IMR-90 (cell line): ENCODE results near the gene PCGF3. TPM values are rescaled to one million over a fixed set of nuclear protein-coding genes. Genes with fewer than 3 reads are reported as not detected.

Experiments used
- ATAC-seq: fragments of 200-7000 bp; cut with Tn5 transposase; 2 replicates; pipeline ENCODE4 v1.9.1; 2020; ENCODE audit warnings: low read depth, mild to moderate bottlenecking, moderate library complexity
- BruUV-seq: library from RNA; stranded (reverse); fragments of 400-500 nt; replicated peaks from 2 replicates; lab custom pipeline; 2021; lab: Mats Ljungman, UMichigan
- CTCF ChIA-PET: fragments of 300-600 bp; formaldehyde crosslinking; extraction: SDS; loops from one replicate; lab custom pipeline; 2021; ENCODE audit warnings: antibody characterized with exemption; lab: Yijun Ruan, JAX
- POLR2A ChIA-PET: fragments of 300-600 bp; sonication (Branson Sonifier 250); formaldehyde crosslinking; loops from one replicate; lab custom pipeline; 2022; ENCODE audit warnings: antibody characterized with exemption; ENCODE audit not compliant: unreplicated experiment; lab: Charles Lee
- DNase-seq: peaks from one replicate; pipeline ENCODE4 v3.0.0; 2013
- H2AFZ ChIP-seq: replicated peaks from 2 replicates; pipeline ENCODE3; 2013; ENCODE audit warnings: low read length, mild to moderate bottlenecking; ENCODE audit not compliant: poor library complexity
- H2AK5ac ChIP-seq: 2 replicates; pipeline ENCODE4 v1.6.1; 2013; ENCODE audit warnings: low read depth, low read length, inconsistent platforms
- H2AK9ac ChIP-seq: replicated peaks from 2 replicates; pipeline ENCODE3; 2013; ENCODE audit warnings: mild to moderate bottlenecking, low read depth, low read length, moderate library complexity; ENCODE audit not compliant: poor library complexity
- H2BK120ac ChIP-seq: 2 replicates; pipeline ENCODE4 v1.6.1; 2013; ENCODE audit warnings: low read depth, low read length, inconsistent platforms
- H2BK15ac ChIP-seq: 3 replicates; pipeline ENCODE4 v1.6.1; 2013; ENCODE audit warnings: low read depth, low read length, inconsistent platforms
- H2BK20ac ChIP-seq: 2 replicates; pipeline ENCODE4 v1.6.1; 2013; ENCODE audit warnings: low read depth, mild to moderate bottlenecking, inconsistent platforms, low read length, moderate library complexity
- H2BK5ac ChIP-seq: 2 replicates; pipeline ENCODE4 v1.6.1; 2013; ENCODE audit warnings: mild to moderate bottlenecking, low read depth, low read length, inconsistent platforms; ENCODE audit not compliant: poor library complexity, severe bottlenecking
- H3K14ac ChIP-seq: replicated peaks from 2 replicates; pipeline ENCODE4 v1.6.1; 2013; ENCODE audit warnings: low read depth, low read length, inconsistent platforms
- H3K18ac ChIP-seq: 2 replicates; pipeline ENCODE4 v1.6.1; 2013; ENCODE audit warnings: low read depth, low read length, control low read depth
- H3K23ac ChIP-seq: 2 replicates; pipeline ENCODE4 v1.6.1; 2013; ENCODE audit warnings: low read depth, low read length, inconsistent platforms
- H3K27ac ChIP-seq: 2 replicates; pipeline ENCODE4 v1.5.1; 2013; ENCODE audit warnings: mild to moderate bottlenecking, control low read depth, low read length; ENCODE audit not compliant: insufficient read depth
- H3K27me3 ChIP-seq: 2 replicates; pipeline ENCODE4 v1.6.1; 2013; ENCODE audit warnings: low read length; ENCODE audit not compliant: control insufficient read depth, insufficient read depth
- H3K36me3 ChIP-seq: 2 replicates; pipeline ENCODE4 v1.6.1; 2013; ENCODE audit warnings: low read length, mixed read lengths; ENCODE audit not compliant: control insufficient read depth, insufficient read depth
- H3K4ac ChIP-seq: 2 replicates; pipeline ENCODE4 v1.6.1; 2013; ENCODE audit warnings: low read depth, low read length, inconsistent platforms
- H3K4me1 ChIP-seq: 2 replicates; pipeline ENCODE4 v1.6.1; 2013; ENCODE audit warnings: low read length, mixed read lengths; ENCODE audit not compliant: control insufficient read depth, insufficient read depth
- H3K4me2 ChIP-seq: 2 replicates; pipeline ENCODE4 v1.6.1; 2013; ENCODE audit warnings: low read depth, mild to moderate bottlenecking, control low read depth, low read length, moderate library complexity
- H3K4me3 ChIP-seq: 2 replicates; pipeline ENCODE4 v1.5.1; 2013; ENCODE audit warnings: low read depth, mild to moderate bottlenecking, control low read depth, low read length, moderate library complexity; ENCODE audit not compliant: insufficient read depth
- H3K56ac ChIP-seq: 2 replicates; pipeline ENCODE4 v1.6.1; 2013; ENCODE audit warnings: low read length, inconsistent platforms; ENCODE audit not compliant: insufficient read depth; ENCODE audit errors: extremely low read depth
- H3K79me1 ChIP-seq, 2 experiments: 2 replicates each; pipeline ENCODE4 v1.6.1; 2013; ENCODE audit warnings: low read length in 2 of 2, inconsistent platforms in 1 of 2, low read depth in 1 of 2
- H3K9ac ChIP-seq: 2 replicates; pipeline ENCODE4 v1.6.1; 2013; ENCODE audit warnings: low read depth, low read length, control low read depth
- H3K9me1 ChIP-seq: 2 replicates; pipeline ENCODE4 v1.6.1; 2013; ENCODE audit warnings: low read length, inconsistent platforms; ENCODE audit not compliant: insufficient read depth
- H3K9me3 ChIP-seq: 2 replicates; pipeline ENCODE4 v1.6.1; 2013; ENCODE audit warnings: low read length; ENCODE audit not compliant: control insufficient read depth, insufficient read depth
- H4K20me1 ChIP-seq: 2 replicates; pipeline ENCODE4 v1.6.1; 2013; ENCODE audit warnings: low read length, inconsistent platforms; ENCODE audit not compliant: insufficient read depth
- H4K5ac ChIP-seq: 2 replicates; pipeline ENCODE4 v1.6.1; 2013; ENCODE audit warnings: mild to moderate bottlenecking, low read depth, low read length, control low read depth
- H4K8ac ChIP-seq, 2 experiments: 2 replicates each; pipeline ENCODE4 v1.6.1; 2013; ENCODE audit warnings: low read depth in 2 of 2, low read length in 2 of 2, control low read depth in 1 of 2, inconsistent platforms in 1 of 2
- H4K91ac ChIP-seq: 2 replicates; pipeline ENCODE4 v1.6.1; 2013; ENCODE audit warnings: low read depth, low read length, inconsistent platforms; ENCODE audit not compliant: insufficient read depth
- ELK1 ChIP-seq: fragments of 150-350 bp; IDR thresholded peaks from 2 replicates; pipeline ENCODE4 v1.6.1; 2016; ENCODE audit warnings: low read depth, mild to moderate bottlenecking, low read length, moderate library complexity, borderline replicate concordance
- WGBS, 2 experiments: methylation state at CpG; one replicate each; pipeline versions ENCODE4 v1.1.5 to v1.1.7; 2013; ENCODE audit warnings: missing lambda C conversion rate in 2 of 2; ENCODE audit not compliant: insufficient read length in 1 of 2; ENCODE audit errors: extremely low coverage in 2 of 2; 5-methylcytosine and 5-hydroxymethylcytosine counted together
- dilution Hi-C: fragments of 300-500 bp; cut with HindIII; formaldehyde crosslinking; loops from one replicate; pipeline ENCODE4 v1.14.3; 2018; ENCODE audit warnings: low sequenced_read_pairs; ENCODE audit not compliant: unreplicated experiment
- in situ Hi-C: fragments of 300-500 bp; cut with MboI; formaldehyde crosslinking; loops from 3 replicates; pipeline ENCODE4 v1.14.3; 2019; ENCODE audit warnings: low sequenced_read_pairs, inconsistent platforms, mixed read lengths
- intact Hi-C: fragments of 100-400 bp; cut with micrococcal nuclease; formaldehyde crosslinking; loops from 2 replicates; pipeline ENCODE4 v1.10.0; 2022
- polyA plus RNA-seq, 3 experiments: library from polyadenylated mRNA; depleted of rRNA; stranded (reverse); fragments of >200 nt; gene quantifications; 2 replicates each; pipeline ENCODE4 v1.2.3, GENCODE V29; 2012; ENCODE audit warnings: low replicate concordance in 1 of 3
- total RNA-seq: library from RNA; depleted of rRNA; stranded (reverse); fragments of >200 nt; gene quantifications from 2 replicates; pipeline ENCODE4 v1.2.3, GENCODE V29; 2012

PCGF3 gene
- total and polyA plus RNA-seq, 2 of the 4 experiments (the other 2 are of a cell fraction) = 40.0 to 55.3 TPM

GRCh38 chr4:673349-674091 is 32.1 kb upstream of the PCGF3 start:
- Histone ChIP-seq H4K20me1 (no peaks in the 10 kb centered on the region), H3K9me3 (no peaks in the 10 kb centered on the region), H2AK9ac (peak overlapping the region; percentile 84), H3K4me1 (peaks cover 9% of the 10 kb centered on the region), H2BK120ac (no peak overlapping the region), H3K4ac (peak overlapping the region; percentile 33), H3K14ac (peak overlapping the region; percentile 17; the same call in 1 of the 2 replicates), H3K36me3 (peaks cover 17% of the 10 kb centered on the region), H2BK5ac (no peak overlapping the region), H2BK20ac (no peak overlapping the region), H2AFZ (peak overlapping the region; percentile 83), H3K4me2 (peak overlapping the region; percentile 82), H3K23ac (peak overlapping the region; percentile 50), H2AK5ac (peak overlapping the region; percentile 54), H3K9me1 (peaks cover 7% of the 10 kb centered on the region; the same call in 1 of the 2 replicates), H3K4me3 (peak overlapping the region; percentile 73), H4K8ac (peak overlapping the region; percentile 72 to 85), H3K27ac (peak overlapping the region; percentile 60), H3K18ac (no peak overlapping the region), H3K79me1 (peaks cover 17 to 27% of the 10 kb centered on the region in 2 experiments; a peak in 3 of 4 replicates), H3K27me3 (no peaks in the 10 kb centered on the region), H3K56ac (no peak overlapping the region), H2BK15ac (no peak overlapping the region), H4K5ac (peak overlapping the region; percentile 75; the same call in 1 of the 2 replicates), H4K91ac (peak overlapping the region; percentile 3; the same call in 1 of the 2 replicates), H3K9ac (peak overlapping the region; percentile 86)
- BruUV-seq = no TSS peak
- TF ChIP-seq ELK1 = no peak
- intact Hi-C loops = loop anchor here (10.0 kb wide), 1 partner anchor 339 kb away; the partner anchor contains the start of gene ZNF141
- dilution Hi-C loops = no loop called here
- 8% methylated on average over 5 of the region's 55 CpGs; no CpG with 5 or more reads in 1 of the 2 experiments for WGBS, 2 experiments
- POLR2A ChIA-PET = no interaction called here
- peak; percentile 51 for ATAC-seq
- CTCF ChIA-PET = interaction anchor here (1.0 kb wide), 1 partner anchor 144 kb away, joined by 3 read pairs; no protein-coding TSS in a partner anchor
- DNase-seq = no peak
- in situ Hi-C loops = no loop called here
